Sigmoid colon (tissue), 7 donors: ENCODE data around the gene FAM184B. TPM values are rescaled to one million over a fixed set of nuclear protein-coding genes. Genes with fewer than 3 reads are reported as not detected.

Experiments
- DNase-seq: peaks from one replicate; pipeline ENCODE4 v3.0.0-alpha.2; 2019
- H3K27ac ChIP-seq, 4 donors: fragments of 200-600 bp; sonication (generic); one replicate each; pipeline ENCODE4 v1.5.1; 2016 to 2019; ENCODE audit warnings: mild to moderate bottlenecking in 1 of 4
- H3K27me3 ChIP-seq, 3 donors: fragments of 200-600 bp; sonication (generic); one replicate each; pipeline ENCODE4 v1.5.1; 2019; ENCODE audit warnings: mild to moderate bottlenecking in 1 of 3
- H3K36me3 ChIP-seq, 4 donors: fragments of 200-600 bp; sonication (generic); one replicate each; pipeline ENCODE4 v1.5.1; 2016 to 2019
- H3K4me1 ChIP-seq, 4 donors: fragments of 200-600 bp; sonication (generic); one replicate each; pipeline ENCODE4 v1.5.1; 2017 to 2019
- H3K4me3 ChIP-seq, 4 donors: fragments of 200-600 bp; sonication (generic); one replicate each; pipeline ENCODE4 v1.5.1; 2017 to 2019; ENCODE audit warnings: mild to moderate bottlenecking in 2 of 4, moderate library complexity in 1 of 4
- H3K9me3 ChIP-seq, 4 donors: fragments of 200-600 bp in 3 of 4; sonication (generic) in 3 of 4; one replicate each; pipeline versions ENCODE4 v1.5.1 to v1.6.1; 2013 to 2019
- EP300 ChIP-seq, 4 donors: sonication (generic); formaldehyde crosslinking; IDR thresholded peaks; one replicate each; pipeline ENCODE4 v1.6.1; 2017; ENCODE audit warnings: antibody characterized with exemption in 4 of 4
- POLR2A ChIP-seq, 2 donors: fragments of 450-650 bp; IDR thresholded peaks; one replicate each; pipeline ENCODE4 v1.6.1; 2016; ENCODE audit warnings: antibody characterized with exemption in 2 of 2, mild to moderate bottlenecking in 2 of 2, moderate library complexity in 2 of 2
- POLR2AphosphoS5 ChIP-seq, 4 donors: sonication (generic); formaldehyde crosslinking; IDR thresholded peaks; one replicate each; pipeline ENCODE4 v1.6.1; 2017; ENCODE audit warnings: antibody characterized with exemption in 4 of 4
- WGBS, 2 donors: extraction: QIAGEN DNeasy Blood & Tissue Kit; methylation state at CpG; one replicate each; pipeline ENCODE4 v1.1.7; 2013; 5-methylcytosine and 5-hydroxymethylcytosine counted together
- intact Hi-C: fragments of 100-400 bp; cut with DNase I; formaldehyde crosslinking; loops from one replicate; pipeline ENCODE4 v1.15.1; 2023
- polyA plus RNA-seq, 3 donors: library from polyadenylated mRNA; stranded (reverse); fragments of 200-250 nt; gene quantifications; one replicate each; pipeline ENCODE4 v1.2.3, GENCODE V29; 2013
- total RNA-seq, 4 donors: library from RNA; depleted of rRNA; stranded (reverse); fragments of >200 nt; gene quantifications; one replicate each; pipeline ENCODE4 v1.1.0, GENCODE V29; 2016
- TF ChIP-seq, protein P1 (sequence below), 4 experiments: fragments of 450-650 bp in 3 of 4; fragments of 200-600 bp in 1 of 4; IDR thresholded peaks; one replicate each; pipeline ENCODE4 v1.5.1; 2016 to 2019; ENCODE audit warnings: antibody characterized with exemption in 4 of 4, mild to moderate bottlenecking in 3 of 4, moderate library complexity in 2 of 4
- donor health status: healthy with polysubstance abuse.
- donor health status: Bipolar disorder and iron deficiency.
- donor health status: healthy.

FAM184B gene
- total RNA-seq, result not detected
- under 1 TPM; under 0.01 to 0.23 (median 0.23) TPM for polyA plus RNA-seq

GRCh38 chr4:17781300-17782287, at the start of gene FAM184B:
FAM184B (minus strand) TSS chr4:17781621; CDS start chr4:17781299, 322 bp downstream.
- no peaks in the 10 kb centered on the region for H3K36me3 ChIP-seq
- peaks cover 0 to 33% (median 14%) of the 10 kb centered on the region in 3 donors for H3K27me3 ChIP-seq
- 5 to 9% methylated on average over 82 of the region's 82 CpGs for WGBS, 2 donors
- H3K4me3 ChIP-seq, result peak within 1 kb of the TSS; percentile 16 to 52 (median 44)
- no peak within 1 kb of the TSS for H3K27ac ChIP-seq
- no peaks in the 10 kb centered on the region for H3K9me3 ChIP-seq
- TF ChIP-seq POLR2AphosphoS5 (IDR thresholded peaks at IDR 0.05) (no peak), POLR2A (IDR thresholded peaks at IDR 0.05) (no peak), EP300 (IDR thresholded peaks at IDR 0.05) (no peak)
- TF ChIP-seq, protein P1, sequence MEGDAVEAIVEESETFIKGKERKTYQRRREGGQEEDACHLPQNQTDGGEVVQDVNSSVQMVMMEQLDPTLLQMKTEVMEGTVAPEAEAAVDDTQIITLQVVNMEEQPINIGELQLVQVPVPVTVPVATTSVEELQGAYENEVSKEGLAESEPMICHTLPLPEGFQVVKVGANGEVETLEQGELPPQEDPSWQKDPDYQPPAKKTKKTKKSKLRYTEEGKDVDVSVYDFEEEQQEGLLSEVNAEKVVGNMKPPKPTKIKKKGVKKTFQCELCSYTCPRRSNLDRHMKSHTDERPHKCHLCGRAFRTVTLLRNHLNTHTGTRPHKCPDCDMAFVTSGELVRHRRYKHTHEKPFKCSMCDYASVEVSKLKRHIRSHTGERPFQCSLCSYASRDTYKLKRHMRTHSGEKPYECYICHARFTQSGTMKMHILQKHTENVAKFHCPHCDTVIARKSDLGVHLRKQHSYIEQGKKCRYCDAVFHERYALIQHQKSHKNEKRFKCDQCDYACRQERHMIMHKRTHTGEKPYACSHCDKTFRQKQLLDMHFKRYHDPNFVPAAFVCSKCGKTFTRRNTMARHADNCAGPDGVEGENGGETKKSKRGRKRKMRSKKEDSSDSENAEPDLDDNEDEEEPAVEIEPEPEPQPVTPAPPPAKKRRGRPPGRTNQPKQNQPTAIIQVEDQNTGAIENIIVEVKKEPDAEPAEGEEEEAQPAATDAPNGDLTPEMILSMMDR (IDR thresholded peaks at IDR 0.05), result no peak
- peaks cover 0 to 22% (median 18%) of the 10 kb centered on the region in 4 donors for H3K4me1 ChIP-seq
- intact Hi-C loops, result no loop called here
- no peak for DNase-seq

GRCh38 chr4:17823871-17824669, 42.6 kb upstream of the FAM184B start:
- no peaks in the 10 kb centered on the region for H3K27me3 ChIP-seq
- no peak overlapping the region for H3K27ac ChIP-seq
- no peak overlapping the region for H3K4me3 ChIP-seq
- H3K4me1 ChIP-seq, result no peaks in the 10 kb centered on the region
- intact Hi-C loops, result no loop called here
- 82 to 86% methylated on average over 1 of the region's 1 CpG for WGBS, 2 donors
- H3K36me3 ChIP-seq, result no peaks in the 10 kb centered on the region
- no peaks in the 10 kb centered on the region for H3K9me3 ChIP-seq
- no peak for DNase-seq
- TF ChIP-seq, protein P1 (IDR thresholded peaks at IDR 0.05), result no peak
- no peak for TF ChIP-seq EP300 (IDR thresholded peaks at IDR 0.05)
- TF ChIP-seq POLR2A (IDR thresholded peaks at IDR 0.05), result no peak
- TF ChIP-seq POLR2AphosphoS5 (IDR thresholded peaks at IDR 0.05), result no peak

GRCh38 chr4:17817027-17817426, 35.6 kb upstream of the FAM184B start:
- DNase-seq, result no peak
- no peak overlapping the region for H3K4me3 ChIP-seq
- no peaks in the 10 kb centered on the region for H3K9me3 ChIP-seq
- no peaks in the 10 kb centered on the region for H3K36me3 ChIP-seq
- TF ChIP-seq, protein P1 (IDR thresholded peaks at IDR 0.05), result peak in 3 of 4 experiments; percentile 10 to 45 (median 43)
- TF ChIP-seq POLR2A (IDR thresholded peaks at IDR 0.05), result no peak
- no peaks in the 10 kb centered on the region for H3K4me1 ChIP-seq
- intact Hi-C loops, result loop anchor here (5.0 kb wide), 1 partner anchor 775 kb away; no protein-coding TSS in a partner anchor
- whole genome bisulfite sequencing, 2 donors, result 55 to 58% methylated on average over 5 of the region's 5 CpGs
- H3K27ac ChIP-seq, result no peak overlapping the region
- no peaks in the 10 kb centered on the region for H3K27me3 ChIP-seq

DNA sequence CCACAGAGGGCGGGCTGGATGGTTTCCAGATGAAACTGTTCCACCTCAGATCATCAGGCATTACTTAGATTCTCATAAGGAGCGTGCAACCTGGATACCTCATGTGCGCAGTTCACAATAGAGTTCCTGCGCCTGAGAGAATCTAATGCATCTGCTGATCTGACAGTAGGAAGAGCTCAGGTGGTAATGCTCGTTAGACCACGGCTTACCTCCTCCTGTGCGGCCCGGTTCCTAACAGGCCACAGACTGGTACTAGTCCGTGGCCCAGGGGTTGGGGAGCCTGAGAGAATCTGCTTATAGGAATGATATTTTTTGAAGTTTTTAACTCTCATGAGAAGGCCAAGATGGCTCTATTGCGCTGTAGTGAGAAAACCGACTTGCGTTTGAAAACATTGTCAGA, 34.7 kb upstream of the FAM184B start:
- intact Hi-C loops, result loop anchor here (5.0 kb wide), 1 partner anchor 776 kb away; no protein-coding TSS in a partner anchor
- WGBS, 2 donors, result 95 to 97% methylated on average over 12 of the region's 12 CpGs
- Histone ChIP-seq H3K27ac (no peak overlapping the region), H3K27me3 (no peaks in the 10 kb centered on the region), H3K36me3 (no peaks in the 10 kb centered on the region), H3K9me3 (no peaks in the 10 kb centered on the region), H3K4me3 (no peak overlapping the region), H3K4me1 (peaks cover 0 to 5% (median 4%) of the 10 kb centered on the region in 4 donors)
- no peak for TF ChIP-seq POLR2AphosphoS5 (IDR thresholded peaks at IDR 0.05)
- TF ChIP-seq, protein P1 (IDR thresholded peaks at IDR 0.05), result no peak
- no peak for DNase-seq
